Cardiac muscle cell (in vitro differentiated cells and primary cell): ENCODE measurements around the gene LILRB2. TPM values are rescaled to one million over a fixed set of nuclear protein-coding genes. Genes with fewer than 3 reads are reported as not detected.

Source experiments
- DNase-seq, 2 donors: peaks; one replicate each; pipeline versions ENCODE4 v3.0.0 to v3.0.0-alpha.2; 2010 to 2017; ENCODE audit warnings: low read depth in 1 of 2, low spot score in 1 of 2
- H3K27ac ChIP-seq: fragments of 200-600 bp; sonication (generic); 2 replicates; pipeline ENCODE4 v1.5.1; 2016
- H3K27me3 ChIP-seq: fragments of 200-600 bp; sonication (generic); 2 replicates; pipeline ENCODE4 v1.6.0; 2016; ENCODE audit warnings: control low read depth
- H3K36me3 ChIP-seq: fragments of 200-600 bp; sonication (generic); 2 replicates; pipeline ENCODE4 v1.5.1; 2016; ENCODE audit warnings: control low read depth
- H3K4me1 ChIP-seq: fragments of 200-600 bp; sonication (generic); 2 replicates; pipeline ENCODE4 v1.8.1; 2017; ENCODE audit warnings: low read depth, mild to moderate bottlenecking, mixed run types
- H3K4me3 ChIP-seq: fragments of 200-600 bp; sonication (generic); 2 replicates; pipeline ENCODE4 v1.5.1; 2016; ENCODE audit warnings: mild to moderate bottlenecking
- H3K9me3 ChIP-seq: fragments of 200-600 bp; sonication (generic); 2 replicates; pipeline ENCODE4 v1.5.1; 2017; ENCODE audit warnings: low read depth, mild to moderate bottlenecking, control low read depth
- polyA plus RNA-seq: library from polyadenylated mRNA; unstranded; fragments of >200 nt; fragmentation: Nextera tagmentation; extraction: Ambion mirVana; gene quantifications from 2 replicates; pipeline ENCODE4 v1.2.1, GENCODE V29; 2016
- total RNA-seq: library from RNA; depleted of rRNA; stranded (reverse); fragments of >200 nt; gene quantifications from 2 replicates; pipeline ENCODE4 v1.2.3, GENCODE V29; 2016
- TF ChIP-seq, protein P1 (sequence below): IDR thresholded peaks from 2 replicates; pipeline ENCODE4 v1.5.1; 2012; ENCODE audit warnings: low read depth, mild to moderate bottlenecking, low read length

Gene LILRB2
- total and polyA plus RNA-seq, 2 experiments from 2014 or later, result not detected

DNA sequence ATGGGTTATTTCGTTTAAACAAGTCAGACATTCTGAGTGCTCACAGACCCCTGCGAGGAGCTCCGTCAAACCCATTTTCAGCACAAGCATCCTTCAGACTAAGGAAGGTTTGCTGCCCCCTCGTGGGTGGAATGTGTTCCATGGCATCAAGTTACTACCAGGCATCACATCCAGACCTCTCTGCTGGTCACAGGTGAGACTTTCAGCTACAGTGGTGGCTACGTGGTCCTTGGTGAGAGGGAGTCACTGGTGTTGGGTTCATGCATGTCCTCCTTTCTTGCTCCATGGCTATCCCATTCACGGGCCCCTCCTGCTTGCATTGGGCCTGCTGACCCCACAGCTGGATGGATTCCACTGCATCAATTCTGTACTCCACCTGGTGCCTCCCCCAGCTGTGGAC, 14.8 kb downstream of the LILRB2 start:
- TF ChIP-seq, protein P1, sequence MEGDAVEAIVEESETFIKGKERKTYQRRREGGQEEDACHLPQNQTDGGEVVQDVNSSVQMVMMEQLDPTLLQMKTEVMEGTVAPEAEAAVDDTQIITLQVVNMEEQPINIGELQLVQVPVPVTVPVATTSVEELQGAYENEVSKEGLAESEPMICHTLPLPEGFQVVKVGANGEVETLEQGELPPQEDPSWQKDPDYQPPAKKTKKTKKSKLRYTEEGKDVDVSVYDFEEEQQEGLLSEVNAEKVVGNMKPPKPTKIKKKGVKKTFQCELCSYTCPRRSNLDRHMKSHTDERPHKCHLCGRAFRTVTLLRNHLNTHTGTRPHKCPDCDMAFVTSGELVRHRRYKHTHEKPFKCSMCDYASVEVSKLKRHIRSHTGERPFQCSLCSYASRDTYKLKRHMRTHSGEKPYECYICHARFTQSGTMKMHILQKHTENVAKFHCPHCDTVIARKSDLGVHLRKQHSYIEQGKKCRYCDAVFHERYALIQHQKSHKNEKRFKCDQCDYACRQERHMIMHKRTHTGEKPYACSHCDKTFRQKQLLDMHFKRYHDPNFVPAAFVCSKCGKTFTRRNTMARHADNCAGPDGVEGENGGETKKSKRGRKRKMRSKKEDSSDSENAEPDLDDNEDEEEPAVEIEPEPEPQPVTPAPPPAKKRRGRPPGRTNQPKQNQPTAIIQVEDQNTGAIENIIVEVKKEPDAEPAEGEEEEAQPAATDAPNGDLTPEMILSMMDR, result peak; percentile 80
- peak; percentile 81 to 90 for DNase-seq

DNA sequence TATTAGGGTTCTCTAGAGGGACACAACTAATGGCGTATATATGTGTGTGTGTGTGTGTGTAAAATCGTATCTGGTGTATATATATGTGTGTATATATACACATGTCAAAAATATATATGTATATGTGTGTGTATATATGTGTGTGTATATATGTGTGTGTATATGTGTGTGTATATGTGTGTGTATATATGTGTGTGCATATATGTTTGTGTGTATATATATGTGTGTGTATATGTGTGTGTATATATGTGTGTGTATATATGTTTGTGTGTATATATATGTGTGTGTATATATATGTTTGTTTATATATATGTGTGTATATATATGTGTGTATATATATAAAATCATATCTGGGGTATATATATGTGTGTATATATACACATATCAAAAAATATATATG, 18.4 kb downstream of the LILRB2 start:
- H3K27me3 ChIP-seq, result peaks cover 4% of the 10 kb centered on the region
- H3K9me3 ChIP-seq, result no peaks in the 10 kb centered on the region
- no peak for DNase-seq
- H3K4me1 ChIP-seq, result no peaks in the 10 kb centered on the region
- no peaks in the 10 kb centered on the region for H3K36me3 ChIP-seq
- TF ChIP-seq, protein P1, result no peak
- no peak overlapping the region for H3K27ac ChIP-seq
- H3K4me3 ChIP-seq, result no peak overlapping the region

More for the DNA sequence above, 14.8 kb downstream of the LILRB2 start:
- Histone ChIP-seq H3K36me3 (no peaks in the 10 kb centered on the region), H3K4me1 (no peaks in the 10 kb centered on the region), H3K27me3 (peaks cover 8% of the 10 kb centered on the region), H3K27ac (no peak overlapping the region), H3K4me3 (no peak overlapping the region), H3K9me3 (no peaks in the 10 kb centered on the region)

GRCh38 chr19:54262066-54262465, 18.8 kb downstream of the LILRB2 start:
- peaks cover 7% of the 10 kb centered on the region for H3K27me3 ChIP-seq
- no peak overlapping the region for H3K27ac ChIP-seq
- DNase-seq, result no peak
- TF ChIP-seq, protein P1, result no peak
- H3K4me3 ChIP-seq, result no peak overlapping the region
- no peaks in the 10 kb centered on the region for H3K9me3 ChIP-seq
- no peaks in the 10 kb centered on the region for H3K4me1 ChIP-seq
- no peaks in the 10 kb centered on the region for H3K36me3 ChIP-seq

GRCh38 chr19:54257116-54257480, 23.8 kb downstream of the LILRB2 start, which contains the start of gene LILRB5:
Gene LILRB5, minus strand, starts transcription at chr19:54257273. Its CDS starts 80 bp downstream, at chr19:54257193.
- Histone ChIP-seq H3K27me3 (peaks cover 7% of the 10 kb centered on the region), H3K4me1 (no peaks in the 10 kb centered on the region), H3K4me3 (no peak within 1 kb of the TSS), H3K36me3 (no peaks in the 10 kb centered on the region), H3K27ac (no peak within 1 kb of the TSS), H3K9me3 (no peaks in the 10 kb centered on the region)
- TF ChIP-seq, protein P1, result no peak
- no peak for DNase-seq

GRCh38 chr19:54256250-54257115, 24.4 kb downstream of the LILRB2 start:
- no peaks in the 10 kb centered on the region for H3K4me1 ChIP-seq
- H3K36me3 ChIP-seq, result no peaks in the 10 kb centered on the region
- H3K9me3 ChIP-seq, result no peaks in the 10 kb centered on the region
- no peak for DNase-seq
- TF ChIP-seq, protein P1, result no peak
- H3K4me3 ChIP-seq, result no peak overlapping the region
- H3K27ac ChIP-seq, result no peak overlapping the region
- H3K27me3 ChIP-seq, result peaks cover 7% of the 10 kb centered on the region
